ENCODE measurements around the gene CNNM2.
A peak's percentile ranks its signal among the peaks of the same experiment; 100 is the strongest.
"Not testable (repeated sequence)": the region's sequence is repeated elsewhere in the genome, so short reads cannot be mapped to it uniquely, and the experiment has no call there.

The CNNM2 gene

DNA sequence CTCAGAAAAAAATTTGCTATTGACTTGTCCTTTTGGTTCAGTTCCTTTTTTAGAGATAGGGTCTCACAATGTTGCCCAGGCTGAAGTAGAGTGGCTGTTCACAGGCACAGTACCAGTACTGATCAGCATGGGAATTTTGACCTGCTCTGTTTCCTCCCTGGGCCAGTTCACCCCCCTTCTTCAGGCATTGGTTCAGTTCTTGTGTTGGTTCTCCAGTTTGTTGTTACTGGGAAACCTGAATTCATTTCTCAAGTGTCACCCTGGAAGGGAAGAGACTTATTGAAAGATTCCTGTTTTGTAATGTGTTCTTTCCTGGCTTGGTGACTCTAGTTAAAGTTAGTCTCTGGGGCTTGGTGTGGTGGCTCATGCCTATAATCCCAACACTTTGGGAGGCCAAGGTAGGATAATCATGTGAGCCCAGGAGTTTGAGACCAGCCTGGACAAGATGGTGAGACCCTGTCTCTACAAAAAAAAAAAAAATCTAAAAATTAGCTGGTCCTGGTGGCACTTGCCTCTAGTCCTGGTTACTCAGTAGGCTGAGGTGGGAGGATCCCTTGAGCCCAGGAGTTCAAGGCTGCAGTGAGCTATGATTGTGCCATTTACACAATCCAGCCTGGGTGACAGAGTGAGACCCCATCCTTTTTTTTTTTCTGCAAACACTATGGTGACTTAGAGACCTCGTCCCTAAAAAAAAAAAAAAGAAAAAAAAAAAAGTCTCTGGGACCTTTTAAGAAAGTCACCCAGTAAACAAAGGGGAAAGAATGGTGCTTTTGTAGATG lies 52.7 kb downstream of the CNNM2 start:
- no peak for DNase-seq

DNA sequence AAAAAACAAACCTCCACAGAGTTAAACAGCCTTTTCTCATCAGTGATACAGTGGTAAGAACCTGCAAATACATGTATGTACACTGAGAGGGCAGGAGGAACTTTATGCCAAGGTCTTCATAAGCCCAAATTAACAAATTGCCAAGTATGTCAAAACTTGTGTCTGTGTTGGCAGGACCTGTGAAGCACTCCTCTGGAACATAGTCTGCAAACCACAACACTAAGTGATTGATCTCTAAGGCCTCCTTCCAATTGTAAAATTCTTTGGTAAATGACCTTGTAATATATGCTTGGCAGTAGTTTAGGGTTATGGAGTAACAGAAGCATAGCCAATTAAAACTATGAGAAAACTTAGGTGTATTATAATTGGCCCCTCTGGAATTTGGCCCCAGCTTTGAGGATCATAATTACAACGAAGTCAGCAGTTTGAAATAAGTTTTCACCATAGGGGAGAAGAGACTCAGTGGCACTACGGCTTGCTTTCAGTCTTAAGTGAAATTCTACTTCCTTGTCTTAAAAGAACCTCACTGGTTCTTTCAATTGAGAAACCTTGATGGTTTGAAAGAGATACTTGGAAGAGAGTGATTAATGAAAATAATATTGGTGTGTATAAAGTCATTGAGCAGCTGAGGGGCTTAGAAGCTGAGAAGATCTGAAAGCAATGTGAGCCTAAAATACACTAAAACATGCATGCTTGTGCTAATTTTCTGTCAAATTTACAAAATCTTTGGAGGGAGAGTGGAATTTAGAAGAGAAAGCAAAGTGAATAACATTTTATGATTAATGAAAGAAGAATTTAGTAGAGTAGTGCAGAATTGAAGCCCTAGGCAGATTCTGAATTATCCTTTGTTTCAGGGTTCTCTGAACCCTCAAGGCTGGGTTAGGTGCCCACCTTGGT lies 57.6 kb downstream of the CNNM2 start:
- no peak for DNase-seq

GRCh38 chr10:102976380-102976726 lies 58.3 kb downstream of the CNNM2 start:
- not testable (repeated sequence) for DNase-seq

- DNase-seq: no peak
Observed at GRCh38 chr10:102982296-102982695, 64.2 kb downstream of the CNNM2 start.

- no peak for DNase-seq
Observed at GRCh38 chr10:102984086-102984485, 66.0 kb downstream of the CNNM2 start.

GRCh38 chr10:102985811-102986210 lies 67.7 kb downstream of the CNNM2 start:
- peak; percentile 2 for DNase-seq

DNA sequence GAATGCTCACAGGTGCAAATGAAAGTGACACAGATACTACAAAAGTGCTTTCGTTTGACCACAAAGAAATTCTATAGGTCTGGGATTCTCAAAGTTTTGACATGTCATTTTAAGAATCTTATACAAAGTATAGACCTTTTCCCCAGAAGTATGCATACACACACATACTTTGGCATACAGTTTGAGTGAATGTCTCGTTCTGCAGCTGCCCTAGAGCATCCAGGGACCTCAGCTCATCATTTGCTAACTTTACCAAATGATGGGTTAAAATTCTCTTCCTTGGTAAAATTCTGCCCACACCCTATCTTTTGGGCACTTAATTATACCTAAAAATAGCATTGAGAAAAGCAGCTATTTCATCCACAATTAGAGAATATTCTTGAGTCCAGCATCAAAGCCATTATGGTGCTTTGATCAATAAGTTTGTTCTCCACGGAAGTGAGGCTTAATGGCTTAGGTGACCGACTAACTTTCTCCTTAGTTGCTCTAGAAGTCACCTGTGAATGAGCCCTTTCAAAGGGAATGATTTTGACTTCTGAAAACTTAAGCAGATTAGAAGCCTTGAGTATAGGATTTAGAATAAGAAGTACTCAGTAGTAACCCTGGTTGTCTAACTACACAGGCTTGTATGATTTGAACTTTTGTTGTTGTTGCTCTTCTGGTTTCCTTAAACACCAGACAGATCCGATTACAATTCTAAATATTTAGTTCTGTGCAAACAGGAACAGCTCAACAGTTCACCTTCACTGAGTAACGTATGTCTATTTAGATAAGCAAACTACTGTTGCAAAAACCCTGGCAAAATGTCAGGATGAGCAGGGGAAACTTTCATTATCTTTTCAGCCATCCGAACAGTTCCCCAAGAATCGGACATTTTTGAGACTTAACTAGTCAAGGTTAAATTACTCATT lies 70.6 kb downstream of the CNNM2 start:
- no peak for DNase-seq

DNA sequence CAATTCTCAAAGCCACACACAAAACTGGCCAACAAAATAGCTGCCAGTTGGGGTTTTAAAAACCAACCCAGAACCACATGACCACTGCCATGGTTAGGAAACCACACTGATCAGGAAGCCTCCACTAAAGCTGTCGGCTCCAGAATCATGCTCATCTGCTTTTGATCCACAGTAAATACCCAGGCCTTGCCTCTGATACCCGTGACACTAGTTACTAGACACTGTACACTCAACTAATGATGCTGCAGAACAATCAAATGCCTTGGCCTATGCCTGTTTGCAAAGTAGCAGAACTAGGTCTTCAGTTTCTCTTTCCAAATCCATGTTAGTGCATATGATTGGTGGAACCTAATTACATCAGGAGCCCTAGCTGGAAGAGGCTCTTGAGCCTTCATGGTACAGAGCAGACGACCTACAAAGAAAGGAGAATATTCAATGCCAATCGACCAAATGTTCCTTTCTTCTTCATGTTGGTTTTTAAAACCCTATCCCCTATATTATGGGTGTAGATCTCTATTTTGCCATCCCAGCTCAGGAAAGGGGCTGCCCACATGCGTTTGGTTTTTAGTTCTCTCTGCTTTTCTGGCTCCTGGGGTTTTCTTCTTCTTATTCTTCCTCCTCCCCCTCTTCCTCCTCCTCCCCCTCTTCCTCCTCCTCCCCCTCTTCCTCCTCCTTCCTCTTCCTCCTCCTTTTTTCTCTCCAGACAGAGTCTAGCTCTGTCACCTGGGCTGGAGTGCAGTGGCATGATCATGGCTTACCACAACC lies 76.6 kb downstream of the CNNM2 start:
- DNase-seq: no peak

GRCh38 chr10:102996876-102997275 lies 78.8 kb downstream of the CNNM2 start:
- DNase-seq: no peak

- DNase-seq: no peak
Observed at GRCh38 chr10:102997998-102998397, 79.9 kb downstream of the CNNM2 start.

DNA sequence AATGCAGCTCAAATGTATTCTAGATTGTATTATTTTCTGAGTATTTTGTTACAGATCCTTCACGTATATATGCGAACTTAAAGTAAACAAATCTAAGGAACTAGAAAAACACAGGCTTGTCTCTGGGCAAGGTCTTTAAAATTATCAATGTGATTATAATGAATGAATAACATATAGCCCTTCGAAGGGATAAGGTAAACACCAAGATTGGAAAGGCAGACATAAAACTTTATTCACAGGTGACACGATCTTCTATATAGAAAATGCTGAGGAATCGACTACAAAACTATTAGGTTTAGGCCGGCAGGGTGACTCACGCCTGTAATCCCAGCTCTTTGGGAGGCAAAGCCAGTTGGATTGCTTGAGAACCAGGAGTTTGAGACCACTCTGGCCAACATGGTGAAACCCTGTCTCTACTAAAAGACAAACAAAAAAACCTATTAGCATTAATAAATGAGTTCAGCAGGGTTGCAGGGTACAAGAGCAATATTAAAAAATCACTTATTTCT lies 80.4 kb downstream of the CNNM2 start:
- no peak for DNase-seq

GRCh38 chr10:103000050-103000449 lies 82.0 kb downstream of the CNNM2 start:
- DNase-seq: not testable (repeated sequence)

DNA sequence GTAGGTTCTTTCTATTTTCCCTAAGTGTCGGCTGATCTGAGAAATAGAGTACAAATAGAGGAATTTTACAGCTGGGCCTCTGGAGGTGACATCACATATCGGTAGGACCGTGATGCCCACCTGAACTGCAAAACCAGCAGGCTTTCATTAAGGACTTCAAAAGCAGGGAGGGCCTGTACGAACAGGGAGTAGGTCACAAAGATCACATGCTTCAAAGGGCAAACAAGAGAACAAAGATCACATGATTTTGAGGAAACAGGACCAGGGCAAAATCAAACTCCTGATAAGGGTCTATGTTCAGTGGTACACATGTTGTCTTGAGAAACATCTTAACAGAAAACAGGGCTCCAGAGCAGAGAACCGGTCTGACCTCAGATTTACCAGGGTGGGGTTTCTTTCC lies 88.9 kb downstream of the CNNM2 start:
- no peak for DNase-seq

DNA sequence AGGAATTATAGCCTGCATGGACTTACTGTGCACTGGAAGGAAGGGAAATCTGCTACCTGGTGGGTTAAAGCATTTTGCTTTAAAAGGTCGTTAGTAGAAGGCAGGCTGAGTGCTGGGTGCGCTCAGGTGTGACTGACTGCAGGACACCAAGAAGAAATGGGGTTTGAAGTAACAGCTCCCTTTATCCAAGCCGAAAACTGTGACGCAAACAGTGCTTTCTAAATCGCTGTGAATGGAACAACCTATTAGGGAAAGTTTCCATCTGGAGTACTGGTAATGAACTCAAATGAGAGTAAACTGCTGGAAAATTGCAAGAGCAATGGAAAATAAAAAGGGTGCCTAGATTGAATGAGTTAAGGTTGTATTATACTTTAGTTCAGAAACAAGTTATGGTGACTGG lies 95.3 kb downstream of the CNNM2 start:
- DNase-seq: peak; percentile 5

DNA sequence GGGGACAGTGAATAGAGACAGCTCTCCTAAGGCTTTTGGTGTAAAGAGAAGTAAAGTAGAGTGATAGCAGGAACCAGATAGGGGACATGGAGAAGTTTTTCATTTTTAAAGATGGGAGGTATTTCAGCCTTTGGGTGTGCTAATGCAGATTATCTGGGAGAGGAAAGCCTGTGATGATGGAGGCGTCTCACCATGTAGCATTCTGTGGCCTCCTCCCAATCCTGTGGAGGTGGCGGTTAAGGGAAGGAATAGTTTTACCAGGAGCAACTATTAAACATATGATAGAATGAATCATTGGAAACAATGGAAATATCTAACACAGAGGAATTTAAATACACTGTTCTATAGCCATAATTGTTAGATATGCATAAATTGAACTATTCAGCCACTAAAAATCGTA lies 101.3 kb downstream of the CNNM2 start:
- no peak for DNase-seq

DNA sequence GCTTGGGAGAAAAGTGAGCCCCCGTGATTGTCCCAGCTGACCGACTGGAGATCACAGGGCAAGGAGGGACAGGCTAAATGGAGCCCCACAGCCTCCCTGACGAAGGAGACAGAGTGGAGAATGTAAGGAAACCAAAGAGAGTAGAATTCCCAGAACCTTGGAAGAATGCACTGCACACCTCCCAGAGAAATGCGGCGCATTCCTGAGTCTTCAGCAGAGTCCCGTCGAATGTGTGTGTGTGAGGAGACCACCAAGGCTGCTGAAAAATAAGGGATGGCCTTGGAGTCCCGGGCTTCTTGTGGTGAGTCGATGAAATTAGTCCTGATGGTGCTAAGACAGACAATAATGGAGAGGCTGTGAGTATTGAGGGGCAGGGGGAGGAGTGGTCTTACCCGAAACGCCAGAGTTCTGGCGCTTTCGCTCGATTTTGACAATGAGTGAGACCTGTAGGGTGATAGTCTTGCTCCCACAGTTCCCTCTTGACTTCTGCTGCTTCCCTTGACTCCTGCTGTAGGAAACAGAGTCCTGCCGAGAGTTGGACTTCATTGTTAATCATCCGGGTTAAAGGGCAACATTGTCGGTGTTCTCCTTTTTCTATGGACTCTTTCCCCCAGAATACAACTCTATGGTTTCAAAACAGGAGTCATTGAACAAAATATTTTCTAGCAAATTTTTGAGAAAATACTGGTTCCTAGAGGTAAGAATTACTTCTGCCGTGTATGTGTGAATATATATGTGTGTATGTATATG lies 103.2 kb downstream of the CNNM2 start:
- DNase-seq: no peak

- no peak for DNase-seq
Observed at GRCh38 chr10:103021900-103022293, 103.8 kb downstream of the CNNM2 start.

- no peak for DNase-seq
Observed at GRCh38 chr10:103025696-103026095, 107.6 kb downstream of the CNNM2 start.

DNA sequence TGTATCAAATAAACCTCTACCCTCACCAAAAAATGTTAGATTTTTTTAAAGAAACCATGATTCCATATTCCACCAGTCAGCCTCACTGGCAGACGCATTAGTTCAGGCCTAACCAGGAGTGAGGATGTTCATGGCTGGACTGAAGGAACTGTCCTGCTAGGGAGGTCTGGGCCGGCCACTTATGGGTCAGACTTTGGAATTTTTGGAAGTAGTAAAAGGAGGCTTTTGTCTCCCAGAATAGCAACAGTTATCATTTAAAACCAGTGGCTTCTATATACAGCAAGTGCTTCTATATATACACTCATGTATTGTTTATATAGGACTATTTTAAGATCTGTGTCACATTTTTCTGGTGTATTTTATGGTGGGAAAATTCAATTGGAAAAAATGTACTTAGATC lies 120.5 kb downstream of the CNNM2 start:
- DNase-seq: no peak

- DNase-seq: no peak
Observed at GRCh38 chr10:103040418-103040817, 122.3 kb downstream of the CNNM2 start.

DNA sequence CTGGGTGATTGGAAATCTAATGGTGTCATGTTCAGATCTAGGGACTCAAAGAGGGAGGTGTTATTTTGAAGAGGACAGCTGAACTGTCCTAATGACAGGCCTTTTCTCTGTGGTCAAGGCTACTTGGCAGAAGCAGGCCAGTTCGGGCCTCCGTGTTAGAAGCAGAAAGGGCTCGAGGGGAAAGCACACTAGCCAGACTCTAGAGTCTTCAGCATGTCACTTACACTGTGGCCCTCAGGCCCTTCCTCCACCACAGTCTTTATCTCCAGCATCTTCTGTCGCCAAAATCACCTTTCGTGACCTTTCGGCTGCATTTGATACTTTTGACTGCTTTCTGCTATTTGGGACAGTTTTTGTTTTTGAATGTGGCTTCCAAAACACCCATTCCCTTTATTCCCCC lies 123.3 kb downstream of the CNNM2 start:
- DNase-seq: no peak

Measured in NCI-H2171 treated with DMSO at 0.1 percent for 48 hours (cell line).